GM12801 (cell line): ENCODE results near the gene GJA5.

Experiments
- CTCF ChIP-seq: IDR thresholded peaks from one replicate; pipeline ENCODE4 v1.5.1; 2011; ENCODE audit warnings: control low read depth; ENCODE audit not compliant: insufficient read length; ENCODE audit errors: extremely low read depth

The GJA5 gene

GRCh38 chr1:147794570-147794969 lies 34.2 kb upstream of the GJA5 start:
- TF ChIP-seq CTCF: no peak

- no peak for TF ChIP-seq CTCF
Measured at GRCh38 chr1:147791876-147792275, 31.5 kb upstream of the GJA5 start.

GRCh38 chr1:147787765-147788164 lies 27.4 kb upstream of the GJA5 start:
- TF ChIP-seq CTCF: no peak

GRCh38 chr1:147786536-147786935 lies 26.1 kb upstream of the GJA5 start:
- no peak for TF ChIP-seq CTCF

- TF ChIP-seq CTCF: no peak
Measured at GRCh38 chr1:147785794-147786506, 25.5 kb upstream of the GJA5 start.

- no peak for TF ChIP-seq CTCF
Measured at GRCh38 chr1:147784941-147785340, 24.5 kb upstream of the GJA5 start.

- TF ChIP-seq CTCF: no peak
Measured at GRCh38 chr1:147781056-147781471, 20.7 kb upstream of the GJA5 start.
